ENCODE results near the gene ZNF687.

The ZNF687 gene

GRCh38 chr1:151277249-151277648, 4.8 kb upstream of the ZNF687 start:
- no peak for DNase-seq (ENCODE audit: low spot score)

- DNase-seq (ENCODE audit: low spot score) = peak; percentile 95
These were observed 702 bp upstream of the ZNF687 start for GRCh38 chr1:151281225-151281968.

- DNase-seq (ENCODE audit: low spot score) = no peak
These were observed 1.0 kb downstream of the ZNF687 start for GRCh38 chr1:151282883-151283725.

- no peak for DNase-seq (ENCODE audit: low spot score)
These were observed 2.0 kb downstream of the ZNF687 start for GRCh38 chr1:151284013-151284577.

- no peak for DNase-seq (ENCODE audit: low spot score)
These were observed 4.7 kb downstream of the ZNF687 start for GRCh38 chr1:151286619-151287340.

GRCh38 chr1:151287341-151287699, 5.2 kb downstream of the ZNF687 start:
- no peak for DNase-seq (ENCODE audit: low spot score)

- DNase-seq (ENCODE audit: low spot score) = no peak
These were observed 5.8 kb downstream of the ZNF687 start for GRCh38 chr1:151287767-151288500.

GRCh38 chr1:151288502-151288901, 6.4 kb downstream of the ZNF687 start:
- no peak for DNase-seq (ENCODE audit: low spot score)

GRCh38 chr1:151289080-151289935, 7.2 kb downstream of the ZNF687 start:
- no peak for DNase-seq (ENCODE audit: low spot score)

- DNase-seq (ENCODE audit: low spot score) = no peak
These were observed 8.1 kb downstream of the ZNF687 start for GRCh38 chr1:151289991-151290708.

GRCh38 chr1:151290709-151291303, 8.7 kb downstream of the ZNF687 start:
- DNase-seq (ENCODE audit: low spot score) = no peak

- DNase-seq (ENCODE audit: low spot score) = no peak
These were observed 10.3 kb downstream of the ZNF687 start for GRCh38 chr1:151292207-151293030.

- DNase-seq (ENCODE audit: low spot score) = no peak
These were observed 11.0 kb downstream of the ZNF687 start for GRCh38 chr1:151293093-151293492.

- DNase-seq (ENCODE audit: low spot score) = no peak
These were observed 12.8 kb downstream of the ZNF687 start for GRCh38 chr1:151294742-151295462.

- no peak for DNase-seq (ENCODE audit: low spot score)
These were observed 27.8 kb downstream of the ZNF687 start for GRCh38 chr1:151309811-151310323.

GRCh38 chr1:151311011-151311410, 28.9 kb downstream of the ZNF687 start:
- peak; percentile 64 for DNase-seq (ENCODE audit: low spot score)

GRCh38 chr1:151311589-151312331, 29.7 kb downstream of the ZNF687 start:
- peak; percentile 92 for DNase-seq (ENCODE audit: low spot score)
